GM18870 (cell line): ENCODE results near the gene DNAJC1.
"Not testable (repeated sequence)": the region's sequence is repeated elsewhere in the genome, so short reads cannot be mapped to it uniquely, and the experiment has no call there.

ENCODE experiments used
- ATAC-seq: cut with Tn5 transposase; IDR thresholded peaks from one replicate; pipeline ENCODE4 v1.9.1; 2021; ENCODE audit warnings: moderate library complexity; ENCODE audit not compliant: unreplicated experiment

DNAJC1 gene

DNA sequence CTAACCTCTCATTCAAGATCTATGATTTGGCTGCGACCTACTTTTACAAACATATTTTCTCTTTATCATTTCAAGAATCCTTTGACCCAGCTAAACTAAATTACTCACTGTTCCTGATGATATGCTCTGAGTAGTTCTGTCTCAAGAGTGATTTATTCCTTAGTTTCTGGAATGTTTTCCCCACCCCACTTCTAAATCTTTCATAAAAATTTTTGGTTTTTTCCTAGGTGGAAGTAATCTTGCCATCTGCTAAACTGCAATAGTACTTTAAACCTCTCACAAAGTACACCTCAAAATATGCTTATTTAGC is 170.8 kb downstream of the DNAJC1 start:
- no peak for ATAC-seq

DNA sequence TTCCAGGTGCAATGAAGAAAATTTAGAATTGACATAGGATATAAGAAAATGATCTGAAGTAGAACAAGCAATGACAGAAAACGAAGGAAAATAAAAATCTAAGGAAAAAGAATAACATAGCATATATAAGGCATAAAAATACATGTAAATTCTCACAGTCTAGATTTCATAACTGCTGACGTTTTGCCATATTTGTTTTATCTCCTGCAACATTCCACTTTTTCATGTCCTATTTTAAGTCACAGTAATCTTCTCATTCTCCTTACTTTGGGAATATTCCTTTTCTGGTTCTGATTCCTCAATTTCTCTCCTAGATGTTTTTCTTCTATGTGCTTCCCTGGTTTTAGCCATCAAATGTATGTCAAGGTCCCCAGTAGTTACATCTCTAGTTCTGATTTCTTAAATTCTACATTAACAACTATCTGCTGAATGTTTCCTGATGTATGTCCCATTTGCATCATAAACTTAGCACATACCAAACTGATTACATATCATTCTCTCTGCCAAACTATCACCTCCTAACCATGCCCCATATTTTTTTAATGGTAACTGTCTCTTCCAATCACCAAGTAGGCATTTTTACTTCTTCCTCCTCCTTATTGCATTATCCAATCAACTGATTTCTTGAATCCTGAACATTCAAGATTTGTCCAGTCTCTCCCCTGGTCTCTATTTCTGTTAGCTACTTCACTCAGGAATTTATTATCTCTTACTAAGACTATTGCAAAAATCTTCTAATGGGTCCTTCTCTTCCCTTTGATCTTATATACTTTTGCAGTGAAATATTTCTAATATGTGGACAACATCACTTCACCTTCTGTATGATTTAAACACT is 171.3 kb downstream of the DNAJC1 start:
- ATAC-seq = no peak

DNA sequence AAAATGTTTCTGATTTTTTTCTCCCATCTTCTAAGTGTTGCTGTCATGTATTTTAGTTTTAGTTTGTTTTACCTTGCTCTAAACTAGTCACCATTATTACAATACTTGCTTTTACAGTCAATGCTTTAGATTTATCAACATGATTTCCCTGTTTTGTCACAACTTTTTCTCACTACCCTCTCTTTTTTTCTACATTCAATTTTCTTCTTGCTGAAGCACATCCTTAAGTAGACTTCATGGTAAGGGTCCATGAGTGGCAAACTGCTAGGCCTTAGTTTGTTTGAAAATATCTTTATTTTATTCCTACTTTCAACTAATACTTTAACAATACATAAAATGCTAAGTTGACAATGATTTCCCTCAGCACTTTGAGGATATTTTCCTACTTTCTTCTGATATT is 173.5 kb downstream of the DNAJC1 start:
- ATAC-seq = no peak

DNA sequence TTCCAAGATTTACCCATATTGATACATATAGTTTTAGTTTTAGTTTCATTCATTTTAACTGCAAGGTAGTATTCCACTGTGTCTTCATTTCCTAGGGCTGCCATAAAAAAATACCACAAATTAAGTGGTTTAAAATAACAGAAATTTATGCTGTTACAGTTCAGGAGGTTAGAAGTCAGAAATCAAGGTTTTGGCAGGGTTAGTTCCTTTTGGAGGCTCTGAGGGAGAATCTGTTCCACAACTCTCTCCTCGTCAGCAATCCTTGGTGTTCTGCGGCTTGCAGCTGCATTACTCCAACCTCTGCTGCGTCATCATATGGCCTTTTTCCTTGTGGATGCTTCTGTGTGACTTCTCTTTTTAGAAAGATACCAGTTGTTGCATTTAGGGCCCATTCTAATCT is 176.2 kb downstream of the DNAJC1 start:
- ATAC-seq = no peak

DNA sequence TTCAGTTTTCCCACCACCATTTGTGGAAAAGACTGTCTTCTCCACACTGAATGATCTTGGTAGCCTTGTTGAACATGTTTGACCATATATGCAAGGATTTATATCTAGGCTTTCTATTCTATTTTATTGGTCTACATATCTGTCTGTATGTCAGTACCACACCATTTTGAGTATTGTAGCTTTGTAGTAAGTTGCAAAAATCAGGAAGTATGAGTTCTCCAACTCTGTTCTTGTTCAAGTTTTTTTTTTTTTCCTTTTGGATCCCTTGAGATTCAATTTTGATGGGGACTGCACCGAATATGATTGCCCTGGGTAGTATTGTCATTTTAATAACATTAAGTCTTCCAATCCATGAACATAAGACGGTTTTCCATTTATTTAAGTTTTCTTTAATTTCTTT is 176.8 kb downstream of the DNAJC1 start:
- no peak for ATAC-seq

DNA sequence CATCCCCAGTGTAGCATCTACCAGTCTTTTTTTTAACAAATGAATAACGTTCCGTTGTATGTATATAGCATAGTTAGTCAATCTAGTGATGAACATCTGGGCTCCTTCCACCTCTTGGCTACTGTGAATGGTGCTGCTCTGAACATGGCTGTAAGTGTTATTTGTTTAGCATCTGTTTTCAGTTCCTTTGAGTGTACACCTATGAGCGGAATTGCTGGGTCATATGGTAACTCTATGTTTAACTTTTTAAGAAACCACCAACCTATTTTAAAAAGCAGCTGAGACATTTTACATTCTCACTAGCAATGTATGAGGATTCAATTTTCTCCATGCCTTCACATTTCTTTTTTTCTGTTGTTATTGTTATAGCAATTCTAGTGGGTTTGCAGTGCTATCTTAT is 178.2 kb downstream of the DNAJC1 start:
- ATAC-seq = no peak

DNA sequence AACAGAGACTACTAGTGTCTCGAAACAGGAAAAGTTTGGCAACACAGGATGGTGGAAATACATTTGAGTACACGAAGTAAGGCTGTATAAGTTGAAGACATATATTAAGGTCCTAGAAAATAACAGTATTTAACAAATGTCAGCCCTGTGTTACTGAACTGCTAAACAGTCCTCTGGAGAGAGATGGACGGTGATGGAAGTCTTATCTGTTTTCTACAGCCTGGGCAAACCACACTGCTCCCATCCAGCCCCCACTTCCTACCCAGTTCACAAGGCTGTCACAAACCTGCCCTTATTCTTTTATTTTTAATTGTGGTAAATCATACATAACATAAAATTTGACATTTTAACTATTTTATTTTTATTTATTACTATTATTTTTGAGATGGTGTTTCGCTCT is 179.1 kb downstream of the DNAJC1 start:
- ATAC-seq = no peak

DNA sequence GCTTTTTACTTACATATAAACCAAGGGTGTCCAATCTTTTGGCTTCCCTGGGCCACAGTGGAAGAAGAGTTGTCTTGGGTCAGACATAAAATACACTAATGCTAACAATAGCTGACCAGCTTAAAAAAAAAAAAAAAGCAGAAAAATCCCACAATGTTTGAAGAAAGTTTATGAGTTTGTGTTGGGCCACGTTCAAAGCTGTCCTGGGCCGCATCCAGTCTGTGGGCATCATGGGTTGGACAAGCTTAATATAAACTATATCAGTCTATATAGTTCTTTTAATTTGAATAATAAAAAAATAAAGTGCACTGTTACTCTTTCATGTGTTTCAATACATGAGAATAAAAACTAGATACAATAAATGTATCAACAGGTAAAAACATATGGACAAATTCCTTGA is 179.9 kb downstream of the DNAJC1 start:
- ATAC-seq = no peak

DNA sequence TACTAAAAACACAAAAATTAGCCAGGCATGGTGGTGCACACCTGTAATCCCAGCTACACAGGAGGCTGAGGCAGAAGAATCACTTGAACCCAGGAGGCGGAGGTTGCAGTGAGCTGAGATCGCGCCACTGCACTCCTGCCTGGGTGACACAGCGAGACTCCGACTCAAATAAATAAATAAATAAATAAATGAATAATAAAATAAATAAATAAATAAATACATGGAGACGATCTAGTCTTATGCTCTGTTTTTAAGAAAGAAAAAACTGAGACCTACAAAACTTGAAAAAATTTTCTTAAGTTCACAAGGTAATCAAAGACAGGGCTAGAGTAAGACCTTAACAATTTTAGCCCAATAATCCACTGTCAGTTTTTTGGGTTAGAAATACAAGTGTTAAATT is 181.3 kb downstream of the DNAJC1 start:
- not testable (repeated sequence) for ATAC-seq

DNA sequence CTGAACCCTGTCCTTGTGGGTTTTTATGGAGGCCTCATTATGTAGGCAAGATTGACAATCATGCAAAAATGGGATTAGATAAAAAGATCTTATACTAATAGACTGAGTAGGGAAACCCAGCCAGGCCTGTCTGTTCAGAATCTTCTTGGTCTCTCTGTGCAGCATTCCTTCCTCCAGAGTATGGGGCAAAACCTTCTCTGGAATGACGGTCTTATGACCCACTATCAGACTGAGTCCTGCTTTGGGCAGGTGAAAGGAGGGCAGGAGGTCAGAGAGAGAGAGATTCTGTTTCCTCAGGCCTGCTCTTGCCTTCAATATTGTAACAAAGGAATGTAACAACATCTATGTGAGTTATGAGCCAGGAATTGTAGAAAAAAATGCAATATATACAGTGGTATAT is 182.6 kb downstream of the DNAJC1 start:
- no peak for ATAC-seq

DNA sequence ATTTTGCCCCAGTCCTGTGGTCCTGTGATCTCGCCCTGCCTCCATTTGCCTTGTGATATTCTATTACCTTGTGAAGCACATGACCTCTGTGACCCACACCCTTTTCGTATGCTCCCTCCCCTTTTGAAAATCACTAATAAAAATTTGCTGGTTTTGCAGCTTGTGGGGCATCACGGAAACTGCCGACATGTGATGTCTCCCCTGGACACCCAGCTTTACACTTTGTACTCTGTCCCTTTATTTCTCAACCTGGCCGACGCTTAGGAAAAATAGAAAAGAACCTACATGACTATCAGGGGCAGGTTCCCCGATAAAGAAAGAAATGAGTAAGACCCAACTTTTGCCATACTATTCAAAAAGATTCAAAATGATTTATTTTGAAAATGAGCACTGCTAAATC is 185.1 kb downstream of the DNAJC1 start:
- not testable (repeated sequence) for ATAC-seq

DNA sequence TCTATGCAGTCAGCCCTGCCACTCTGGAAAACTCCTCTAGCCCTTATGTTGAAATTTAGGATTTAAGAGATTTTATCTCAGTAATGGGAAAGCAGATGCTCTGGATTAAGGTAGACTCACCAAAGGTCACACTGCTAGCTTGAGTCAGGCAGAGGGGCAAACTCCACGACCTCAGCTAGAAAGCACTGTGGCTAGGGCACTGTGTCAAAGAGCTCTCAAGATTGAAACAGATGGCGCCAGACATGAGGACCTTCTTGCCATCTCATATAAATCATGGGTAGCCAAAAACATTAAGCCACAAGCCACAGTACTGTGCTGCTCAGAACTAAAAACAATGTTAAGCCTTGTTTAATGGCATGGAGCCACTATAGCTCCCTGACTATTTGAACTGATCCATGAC is 188.7 kb downstream of the DNAJC1 start:
- ATAC-seq = no peak

DNA sequence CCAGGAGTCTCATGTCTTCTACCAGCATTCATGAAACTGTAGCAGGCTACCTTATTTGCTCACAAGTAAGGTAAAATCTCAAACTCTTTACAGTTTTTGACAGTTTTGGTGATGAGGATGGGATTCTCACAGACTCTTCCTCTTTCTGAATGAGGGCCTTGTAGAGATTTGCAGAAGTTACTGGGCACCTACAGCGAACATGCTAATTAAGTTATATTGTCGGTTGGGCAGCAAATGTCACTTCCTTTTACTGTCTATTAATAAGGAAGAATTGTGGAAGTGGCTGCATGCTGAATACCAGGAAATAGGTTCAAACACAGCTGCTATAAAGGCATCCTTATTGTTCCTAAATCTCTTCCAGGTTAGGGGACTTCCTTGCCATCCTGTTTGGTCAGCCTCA is 189.6 kb downstream of the DNAJC1 start:
- ATAC-seq = no peak

DNA sequence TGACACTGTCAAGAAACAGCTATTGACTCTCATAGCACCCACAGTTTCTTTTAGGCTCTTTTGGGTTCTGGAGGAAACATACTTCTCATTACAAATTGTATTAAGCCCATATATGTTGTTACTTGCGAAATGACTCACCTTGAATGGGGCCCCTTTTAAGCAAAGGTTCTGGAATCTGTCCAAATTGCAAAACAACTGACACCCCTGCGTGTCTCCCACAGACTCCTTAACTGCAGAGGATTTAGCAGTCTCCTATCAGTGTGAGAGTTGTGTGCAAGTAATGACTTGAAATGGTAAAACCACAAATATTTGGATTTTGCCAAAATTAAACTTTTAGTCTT is 192.3 kb downstream of the DNAJC1 start:
- no peak for ATAC-seq

DNA sequence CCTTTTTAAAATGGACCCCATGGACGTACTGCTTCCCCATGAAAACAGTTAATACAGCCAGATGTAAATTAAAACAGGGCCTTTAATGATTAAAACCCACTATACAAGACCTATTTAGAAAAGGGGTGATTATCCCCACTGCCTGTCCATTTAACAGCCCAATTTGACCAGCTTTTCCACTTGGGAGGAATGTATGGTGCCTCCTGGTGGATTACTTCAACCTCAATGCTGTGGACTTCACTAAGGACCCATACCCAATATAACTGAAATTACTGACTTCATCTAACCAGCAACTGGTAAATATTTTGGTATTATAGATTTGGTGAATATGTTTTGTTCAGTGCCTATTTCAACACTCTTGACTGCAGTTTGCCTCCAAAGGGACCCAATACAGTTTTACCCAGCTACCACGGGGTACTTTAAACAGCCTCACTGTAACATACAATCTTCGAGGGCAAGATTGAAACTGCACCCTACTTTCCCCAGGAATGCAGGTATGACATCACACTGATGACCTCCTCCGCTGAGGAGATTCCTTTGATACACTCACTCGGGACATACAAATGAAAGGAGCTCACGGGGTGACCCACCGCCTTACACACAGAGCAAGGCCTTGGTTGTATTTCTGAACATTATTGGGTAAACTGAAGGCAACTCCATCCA is 192.8 kb downstream of the DNAJC1 start:
- no peak for ATAC-seq

DNA sequence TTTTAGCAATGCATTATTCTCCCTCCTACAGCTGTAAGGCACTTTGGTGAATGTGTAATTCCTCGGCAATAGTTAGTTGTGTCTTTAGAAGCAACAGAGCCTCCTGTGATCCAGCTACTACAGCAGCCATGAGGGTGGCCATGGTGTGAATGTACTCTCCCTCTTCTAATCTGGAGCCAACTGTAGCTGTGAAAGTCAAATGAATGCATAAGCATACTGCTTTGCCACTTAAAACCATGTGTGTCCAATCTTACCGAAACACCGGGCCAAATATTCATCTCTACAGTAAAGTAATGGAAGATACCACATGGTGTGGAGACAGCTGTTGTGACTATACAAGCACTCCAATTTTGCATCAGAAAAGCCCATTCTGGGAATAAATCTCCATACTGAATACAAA is 195.0 kb downstream of the DNAJC1 start:
- no peak for ATAC-seq

DNA sequence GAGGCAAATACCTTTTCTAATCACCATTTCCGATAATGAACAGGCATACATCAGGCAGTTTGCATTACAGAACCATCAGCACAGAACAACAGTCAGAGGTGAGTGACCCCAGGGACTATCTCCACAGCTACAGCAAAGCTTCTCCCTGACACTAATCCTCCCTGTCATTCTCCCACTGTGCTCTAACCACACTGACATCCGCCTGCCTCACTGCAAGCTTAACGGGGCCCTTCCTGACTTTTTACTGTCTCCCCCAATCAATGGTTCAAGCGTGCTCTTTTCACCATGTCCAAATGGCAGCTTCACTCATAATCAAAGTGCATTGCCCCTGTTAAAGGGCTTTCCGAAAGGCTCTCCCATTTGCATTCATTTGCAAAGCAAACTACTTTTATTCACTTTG is 196.3 kb downstream of the DNAJC1 start:
- no peak for ATAC-seq

DNA sequence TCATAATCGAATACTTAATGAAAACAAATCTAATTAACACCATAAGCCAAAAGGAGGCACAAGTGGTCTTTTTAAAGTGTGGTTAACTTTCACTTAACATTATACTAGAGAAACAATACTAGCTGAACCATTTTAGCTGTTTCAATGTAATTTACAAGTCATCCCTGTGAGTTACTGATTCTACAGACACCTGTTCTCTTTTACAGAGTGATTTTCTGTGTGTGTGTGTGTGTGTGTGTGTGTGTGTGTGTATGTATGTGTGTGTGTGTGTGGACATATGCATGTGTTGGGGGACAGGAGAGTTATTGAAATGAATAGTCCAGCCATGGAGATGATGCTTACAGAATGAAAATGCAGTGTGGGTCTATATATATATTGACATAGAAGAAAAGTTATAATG is 200.2 kb downstream of the DNAJC1 start:
- no peak for ATAC-seq

DNA sequence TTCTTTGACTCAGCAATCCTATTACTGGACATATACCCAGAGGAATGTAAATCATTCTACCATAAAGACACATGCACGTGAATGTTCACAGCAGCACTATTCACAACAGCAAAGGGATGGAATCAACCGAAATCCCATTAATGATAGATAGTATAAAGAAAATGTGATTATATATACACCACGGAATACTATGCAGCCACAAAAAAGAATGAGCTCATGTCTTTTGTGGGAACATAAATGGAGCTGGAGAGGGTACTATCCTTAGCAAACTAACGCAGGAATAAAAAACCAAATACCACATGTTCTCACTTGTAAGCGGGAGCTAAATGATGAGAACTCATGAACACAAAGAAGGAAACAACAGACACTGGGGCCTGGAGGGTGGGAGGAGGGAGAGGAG is 201.9 kb downstream of the DNAJC1 start:
- ATAC-seq = no peak

DNA sequence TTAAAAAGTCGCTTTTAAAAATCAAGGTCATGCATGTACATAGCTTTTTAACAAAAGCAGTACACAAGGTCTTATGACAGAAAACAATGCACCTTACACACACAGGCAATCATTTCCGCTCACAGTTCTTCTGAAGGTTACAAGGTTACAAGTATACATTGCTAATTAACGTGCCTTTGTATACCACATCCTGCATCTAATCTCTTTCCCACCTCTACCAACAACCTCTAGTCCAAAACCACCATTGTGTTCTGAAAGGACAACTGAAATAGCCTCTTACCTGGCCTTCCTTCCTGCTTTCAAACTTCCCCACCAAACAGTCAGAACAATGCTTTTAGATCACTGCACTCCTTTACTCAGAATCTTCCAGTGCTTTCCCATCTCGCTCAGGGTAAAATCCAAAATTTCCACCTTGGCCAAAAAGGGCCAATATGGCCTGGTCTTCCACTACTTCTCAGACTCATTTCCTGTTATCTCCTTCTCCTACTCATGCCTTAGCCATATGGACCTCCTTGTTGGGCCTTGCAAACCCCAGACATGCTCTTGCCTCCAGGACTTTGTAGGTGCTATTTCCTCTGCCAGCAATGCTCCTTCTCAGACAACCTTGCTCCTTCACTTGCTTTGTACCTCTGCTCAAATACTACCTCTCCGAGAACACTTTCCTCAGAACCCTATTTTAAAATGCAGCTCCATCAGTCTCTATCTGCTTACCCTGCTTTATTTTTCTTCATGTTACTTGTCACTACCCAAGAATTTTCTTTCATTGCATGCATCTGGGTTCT is 205.4 kb downstream of the DNAJC1 start:
- no peak for ATAC-seq

DNA sequence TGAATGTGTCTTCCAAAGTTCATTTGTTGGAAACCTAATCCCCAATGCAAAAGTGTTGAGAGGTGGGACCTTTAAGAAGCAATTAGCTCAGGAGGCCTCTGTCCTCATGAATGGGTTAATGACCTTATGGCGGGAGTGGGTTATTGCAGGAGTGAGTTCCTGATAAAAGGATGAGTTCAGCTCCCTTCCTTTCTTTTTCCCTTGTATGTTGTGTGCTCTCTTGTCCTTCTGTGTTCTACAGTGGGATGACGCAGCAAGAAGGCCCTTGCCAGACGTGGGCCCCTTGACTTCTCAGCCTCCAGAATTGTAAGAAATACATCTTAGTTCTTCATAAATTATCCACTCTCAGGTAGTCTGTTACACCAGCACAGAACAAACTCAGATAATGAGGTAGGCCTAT is 206.0 kb downstream of the DNAJC1 start:
- ATAC-seq = no peak

DNA sequence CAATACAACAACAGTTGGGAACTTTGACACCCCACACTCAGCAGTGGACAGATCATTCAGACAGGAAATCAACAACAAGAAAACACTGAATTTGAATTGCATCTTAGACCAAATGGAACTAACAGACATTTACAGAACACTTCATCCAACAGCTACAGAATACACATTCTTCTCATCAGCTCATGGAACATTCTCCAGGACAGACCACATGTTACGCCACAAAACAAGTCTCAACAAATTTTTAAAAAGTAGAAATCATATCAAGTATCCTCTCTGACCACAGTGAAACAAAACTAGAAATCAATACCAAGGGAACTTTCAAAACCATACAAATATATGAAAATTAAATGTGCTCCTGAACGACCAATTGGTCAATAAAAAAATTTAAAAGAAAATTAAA is 212.3 kb downstream of the DNAJC1 start:
- no peak for ATAC-seq
